ENCODE results near the gene SARS2. TPM values are rescaled to one million over a fixed set of nuclear protein-coding genes. Genes with fewer than 3 reads are reported as not detected.

SARS2 gene
- polyA plus RNA-seq, 2 donors: 27.4 to 43.9 TPM

DNA sequence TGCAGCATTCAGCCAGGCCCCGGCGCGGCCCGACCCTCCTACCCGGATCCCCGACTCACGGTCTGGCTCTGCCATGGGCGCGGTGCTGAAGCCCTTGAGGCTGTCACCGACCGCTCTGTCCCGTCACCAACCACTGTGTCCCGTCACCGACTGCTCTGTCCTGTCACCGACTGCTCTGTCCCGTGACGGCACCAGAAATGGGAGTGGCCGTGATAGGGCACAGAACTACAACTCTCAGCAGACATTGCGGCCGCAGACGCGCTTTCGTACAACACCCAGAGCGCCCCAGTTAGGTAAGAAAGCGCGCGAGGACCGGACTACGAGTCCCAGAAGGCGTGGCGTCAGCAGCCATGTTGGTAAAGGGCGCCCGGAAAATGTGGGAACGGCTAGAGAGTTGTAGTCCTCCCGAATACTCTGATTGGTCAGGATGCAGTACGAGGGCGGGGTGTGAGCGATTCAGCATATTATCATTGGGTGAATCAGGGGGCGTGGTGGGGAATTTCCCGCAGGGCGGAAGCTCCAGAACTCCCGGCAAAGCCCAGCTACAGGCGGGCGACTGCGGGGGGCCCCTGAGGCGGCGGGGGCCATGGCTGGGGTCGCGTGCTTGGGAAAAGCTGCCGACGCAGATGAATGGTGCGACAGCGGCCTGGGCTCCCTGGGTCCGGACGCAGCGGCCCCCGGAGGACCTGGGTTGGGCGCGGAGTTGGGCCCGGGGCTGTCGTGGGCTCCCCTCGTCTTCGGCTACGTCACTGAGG is 30.9 kb downstream of the SARS2 start, which contains the start of the genes NFKBIB and SIRT2:
NFKBIB (plus strand) TSS at position 523 of the 755 bp plus-strand sequence; CDS start at position 587, 64 bp downstream.
SIRT2 (minus strand) TSS at position 172 of the 755 bp plus-strand sequence; CDS start at position 75, 97 bp downstream.
- peak within 1 kb of the TSS; percentile 93 to 96 for H3K27ac ChIP-seq (ENCODE audit: low read depth in 2 of 2, low read length in 1 of 2)
- H3K4me1 ChIP-seq (ENCODE audit: control insufficient read depth in 2 of 2, insufficient read depth in 2 of 2, low read length in 1 of 2): peaks cover 4 to 10% of the 10 kb centered on the region in 2 donors
- H3K9me3 ChIP-seq (ENCODE audit: control insufficient read depth in 2 of 2, insufficient read depth in 1 of 2, low read depth in 1 of 2, low read length in 1 of 2): no peaks in the 10 kb centered on the region
- H3K36me3 ChIP-seq (ENCODE audit: control insufficient read depth in 2 of 2, insufficient read depth in 2 of 2, low read length in 1 of 2): peaks cover 0 to 5% of the 10 kb centered on the region in 2 donors
- H3K27me3 ChIP-seq (ENCODE audit: control insufficient read depth in 1 of 2, insufficient read depth in 2 of 2, low read length in 2 of 2): no peaks in the 10 kb centered on the region
- 0 to 1% methylated on average over 60 to 64 of the region's 64 CpGs for whole genome bisulfite sequencing, 2 donors
- H3K4me3 ChIP-seq (ENCODE audit: low read depth in 1 of 2, low read length in 2 of 2): peak within 1 kb of the TSS; percentile 86 to 95

DNA sequence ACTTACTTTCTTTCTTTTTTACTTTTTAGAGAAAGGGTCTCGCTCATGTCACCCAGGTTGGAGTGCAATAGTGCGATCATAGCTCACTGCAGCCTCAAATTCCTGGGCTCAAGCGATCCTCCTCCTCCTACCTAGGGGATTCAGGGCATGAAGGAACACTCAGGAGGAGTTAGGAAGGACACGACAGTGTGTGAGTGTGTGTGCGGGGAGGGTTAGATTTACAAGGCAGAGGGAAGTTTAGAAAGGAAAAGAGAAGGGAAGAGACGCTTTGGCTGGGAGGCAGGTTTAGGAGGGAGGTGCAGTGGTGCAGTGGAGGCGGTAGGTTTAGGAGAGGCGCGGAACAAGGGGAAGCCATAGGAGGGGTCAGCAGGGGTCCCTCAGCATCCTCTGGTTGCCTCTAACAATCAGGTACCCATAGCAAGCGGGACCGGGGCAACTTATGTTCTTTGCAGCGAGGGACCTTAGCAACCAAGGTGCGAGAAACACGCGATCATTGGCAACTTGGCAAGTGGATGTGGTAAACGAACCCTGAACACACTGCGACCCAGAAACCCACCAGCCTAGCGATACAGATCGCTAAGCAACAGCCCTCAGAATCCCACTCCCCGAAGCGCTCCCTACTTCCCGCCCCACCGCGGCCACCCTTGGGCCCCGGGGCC is 31.6 kb downstream of the SARS2 start:
- Histone ChIP-seq H3K36me3 (ENCODE audit: control insufficient read depth in 2 of 2, insufficient read depth in 2 of 2, low read length in 1 of 2) (peaks cover 0 to 5% of the 10 kb centered on the region in 2 donors), H3K27ac (ENCODE audit: low read depth in 2 of 2, low read length in 1 of 2) (peak overlapping the region; percentile 57 to 96), H3K4me3 (ENCODE audit: low read depth in 1 of 2, low read length in 2 of 2) (peak overlapping the region; percentile 67 to 86), H3K4me1 (ENCODE audit: control insufficient read depth in 2 of 2, insufficient read depth in 2 of 2, low read length in 1 of 2) (peaks cover 4 to 10% of the 10 kb centered on the region in 2 donors), H3K27me3 (ENCODE audit: control insufficient read depth in 1 of 2, insufficient read depth in 2 of 2, low read length in 2 of 2) (no peaks in the 10 kb centered on the region), H3K9me3 (ENCODE audit: control insufficient read depth in 2 of 2, insufficient read depth in 1 of 2, low read depth in 1 of 2, low read length in 1 of 2) (no peaks in the 10 kb centered on the region)
- WGBS, 2 donors: 5% methylated on average over 25 of the region's 25 CpGs

DNA sequence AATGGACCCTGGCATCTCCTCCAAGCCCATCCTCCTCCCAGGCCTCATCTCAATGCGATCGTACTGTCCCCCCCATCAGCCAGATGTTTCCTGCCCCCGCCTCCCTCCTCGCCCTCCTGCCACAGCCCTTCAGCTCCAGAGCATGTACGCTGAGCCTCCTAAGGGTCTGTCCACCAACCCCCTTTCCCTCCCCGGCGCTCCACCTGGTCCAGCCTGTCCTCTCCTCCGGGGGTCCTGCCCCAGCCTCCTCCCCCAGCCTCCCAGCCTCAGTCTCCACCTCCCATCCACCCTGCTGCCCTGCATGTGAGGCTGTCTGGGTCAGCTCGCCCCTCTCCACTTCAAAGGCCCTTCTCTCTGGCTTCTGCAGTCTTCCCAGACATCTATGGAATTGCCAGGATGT is 35.6 kb downstream of the SARS2 start:
- Histone ChIP-seq H3K4me1 (ENCODE audit: control insufficient read depth in 2 of 2, insufficient read depth in 2 of 2, low read length in 1 of 2) (peaks cover 4 to 10% of the 10 kb centered on the region in 2 donors), H3K27ac (ENCODE audit: low read depth in 2 of 2, low read length in 1 of 2) (no peak overlapping the region), H3K27me3 (ENCODE audit: control insufficient read depth in 1 of 2, insufficient read depth in 2 of 2, low read length in 2 of 2) (no peaks in the 10 kb centered on the region), H3K36me3 (ENCODE audit: control insufficient read depth in 2 of 2, insufficient read depth in 2 of 2, low read length in 1 of 2) (peaks cover 0 to 8% of the 10 kb centered on the region in 2 donors), H3K9me3 (ENCODE audit: control insufficient read depth in 2 of 2, insufficient read depth in 1 of 2, low read depth in 1 of 2, low read length in 1 of 2) (no peaks in the 10 kb centered on the region), H3K4me3 (ENCODE audit: low read depth in 1 of 2, low read length in 2 of 2) (no peak overlapping the region)
- 77 to 82% methylated on average over 9 of the region's 9 CpGs for WGBS, 2 donors

DNA sequence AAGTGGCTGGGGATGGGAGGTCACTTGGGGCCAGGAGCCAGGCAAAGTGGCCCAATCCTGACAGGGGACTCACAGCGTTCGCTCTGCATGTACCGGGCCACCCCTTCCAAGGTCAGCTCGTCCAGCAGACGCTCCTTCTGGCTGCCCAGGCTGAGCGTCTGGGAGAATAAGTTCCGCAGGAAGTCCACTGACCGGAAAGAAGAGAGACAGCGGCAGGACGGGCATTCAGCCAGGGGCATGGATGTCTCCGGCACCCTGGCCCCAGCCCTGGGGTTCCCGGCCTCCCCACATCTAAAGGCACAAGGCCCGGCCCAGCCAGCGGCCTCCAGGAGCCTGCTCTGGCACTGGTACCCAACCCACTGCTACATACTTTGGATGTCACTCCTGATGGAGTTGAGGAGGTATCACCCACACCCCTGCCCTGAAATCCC is 37.2 kb downstream of the SARS2 start:
- H3K9me3 ChIP-seq (ENCODE audit: control insufficient read depth in 2 of 2, insufficient read depth in 1 of 2, low read depth in 1 of 2, low read length in 1 of 2): no peaks in the 10 kb centered on the region
- WGBS, 2 donors: 85 to 86% methylated on average over 14 of the region's 14 CpGs
- H3K27me3 ChIP-seq (ENCODE audit: control insufficient read depth in 1 of 2, insufficient read depth in 2 of 2, low read length in 2 of 2): no peaks in the 10 kb centered on the region
- no peak overlapping the region for H3K4me3 ChIP-seq (ENCODE audit: low read depth in 1 of 2, low read length in 2 of 2)
- peaks cover 4 to 5% of the 10 kb centered on the region in 2 donors for H3K4me1 ChIP-seq (ENCODE audit: control insufficient read depth in 2 of 2, insufficient read depth in 2 of 2, low read length in 1 of 2)
- H3K36me3 ChIP-seq (ENCODE audit: control insufficient read depth in 2 of 2, insufficient read depth in 2 of 2, low read length in 1 of 2): peaks cover 11 to 20% of the 10 kb centered on the region in 2 donors
- no peak overlapping the region for H3K27ac ChIP-seq (ENCODE audit: low read depth in 2 of 2, low read length in 1 of 2)

DNA sequence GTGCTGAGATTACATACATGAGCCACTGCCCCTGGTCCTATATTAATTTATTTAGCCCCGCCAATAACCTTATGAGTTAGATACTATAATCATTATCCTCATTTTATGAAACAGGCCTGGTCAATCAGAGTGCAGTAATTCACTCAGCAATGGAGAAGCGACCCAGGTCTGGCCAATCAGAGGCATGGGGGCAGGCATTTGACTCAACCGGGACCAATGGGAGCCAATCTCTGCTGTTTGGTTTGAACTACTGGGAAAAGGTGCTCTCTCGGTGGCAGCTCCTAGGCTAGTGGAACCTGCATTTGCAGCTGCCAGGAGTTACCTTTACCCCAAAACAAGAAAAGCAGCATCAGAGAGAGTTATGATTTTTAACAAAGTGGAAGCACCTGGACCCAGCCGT is 37.7 kb downstream of the SARS2 start:
- Histone ChIP-seq H3K27ac (ENCODE audit: low read depth in 2 of 2, low read length in 1 of 2) (no peak overlapping the region), H3K9me3 (ENCODE audit: control insufficient read depth in 2 of 2, insufficient read depth in 1 of 2, low read depth in 1 of 2, low read length in 1 of 2) (no peaks in the 10 kb centered on the region), H3K27me3 (ENCODE audit: control insufficient read depth in 1 of 2, insufficient read depth in 2 of 2, low read length in 2 of 2) (no peaks in the 10 kb centered on the region), H3K4me1 (ENCODE audit: control insufficient read depth in 2 of 2, insufficient read depth in 2 of 2, low read length in 1 of 2) (peaks cover 0 to under 1% of the 10 kb centered on the region in 2 donors), H3K36me3 (ENCODE audit: control insufficient read depth in 2 of 2, insufficient read depth in 2 of 2, low read length in 1 of 2) (peaks cover 11 to 21% of the 10 kb centered on the region in 2 donors), H3K4me3 (ENCODE audit: low read depth in 1 of 2, low read length in 2 of 2) (no peak overlapping the region)
- 87 to 88% methylated on average over 5 of the region's 5 CpGs for WGBS, 2 donors

DNA sequence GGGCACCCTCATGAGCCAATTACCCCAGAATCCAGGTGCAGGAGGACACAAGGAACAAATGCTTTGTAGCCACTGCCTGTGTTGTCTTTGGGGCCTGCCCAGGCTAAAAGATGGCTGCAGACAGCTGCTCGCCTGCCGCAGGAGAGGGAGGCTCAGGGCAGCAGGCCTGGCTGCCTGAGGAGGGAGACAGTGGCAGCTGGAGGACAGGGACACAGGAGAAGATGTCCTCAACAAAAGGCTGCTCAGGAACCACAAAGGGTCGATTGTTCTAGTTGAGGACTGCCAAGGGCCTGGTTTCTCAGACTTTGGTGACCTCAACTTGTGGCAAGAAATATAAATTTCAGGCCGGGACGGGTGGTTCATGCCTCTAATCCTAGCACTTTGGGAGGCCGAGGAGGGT is 38.8 kb downstream of the SARS2 start:
- Histone ChIP-seq H3K27ac (ENCODE audit: low read depth in 2 of 2, low read length in 1 of 2) (no peak overlapping the region), H3K4me3 (ENCODE audit: low read depth in 1 of 2, low read length in 2 of 2) (no peak overlapping the region), H3K27me3 (ENCODE audit: control insufficient read depth in 1 of 2, insufficient read depth in 2 of 2, low read length in 2 of 2) (no peaks in the 10 kb centered on the region), H3K4me1 (ENCODE audit: control insufficient read depth in 2 of 2, insufficient read depth in 2 of 2, low read length in 1 of 2) (no peaks in the 10 kb centered on the region), H3K36me3 (ENCODE audit: control insufficient read depth in 2 of 2, insufficient read depth in 2 of 2, low read length in 1 of 2) (peaks cover 11 to 21% of the 10 kb centered on the region in 2 donors), H3K9me3 (ENCODE audit: control insufficient read depth in 2 of 2, insufficient read depth in 1 of 2, low read depth in 1 of 2, low read length in 1 of 2) (no peaks in the 10 kb centered on the region)
- 81 to 87% methylated on average over 6 of the region's 6 CpGs for WGBS, 2 donors

DNA sequence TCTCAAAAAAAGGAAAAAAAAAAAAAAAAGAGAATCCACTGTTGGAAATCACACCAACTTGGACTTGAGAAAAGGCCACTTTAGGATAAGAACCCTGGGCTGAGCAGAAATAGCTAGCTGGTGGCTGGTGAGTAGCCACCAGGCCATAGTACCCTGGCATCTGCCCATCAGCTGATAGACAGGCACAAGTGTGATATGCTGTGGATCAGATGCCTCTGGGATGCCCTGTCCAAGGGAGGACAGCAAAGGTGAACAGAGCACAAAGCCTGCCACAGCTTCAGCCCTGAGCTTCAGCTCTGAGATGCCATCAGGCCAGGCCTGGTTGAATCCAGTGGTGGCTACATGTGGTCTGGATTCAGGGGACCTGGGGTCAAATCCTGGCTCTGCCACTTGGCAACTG is 39.9 kb downstream of the SARS2 start:
- H3K36me3 ChIP-seq (ENCODE audit: control insufficient read depth in 2 of 2, insufficient read depth in 2 of 2, low read length in 1 of 2): peaks cover 11 to 19% of the 10 kb centered on the region in 2 donors

DNA sequence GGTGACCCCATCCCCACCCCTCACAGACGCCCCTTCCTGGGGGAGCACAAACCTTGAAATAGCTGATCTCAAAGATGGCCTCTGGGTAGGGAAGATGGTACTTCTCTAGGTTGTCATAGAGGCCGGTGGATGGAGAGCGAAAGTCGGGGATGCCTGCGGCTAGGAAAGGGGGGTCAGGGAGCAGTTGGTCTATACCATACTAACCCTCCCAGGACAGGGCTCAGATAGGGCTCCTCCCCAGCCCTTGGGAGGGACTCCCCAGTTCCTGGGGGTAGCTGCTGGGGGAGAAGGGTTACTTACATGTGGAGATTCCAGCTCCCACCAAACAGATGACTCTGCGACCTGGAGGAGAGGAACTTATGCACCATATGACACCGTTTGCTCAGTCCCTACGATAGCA is 40.8 kb downstream of the SARS2 start:
- Histone ChIP-seq H3K36me3 (ENCODE audit: control insufficient read depth in 2 of 2, insufficient read depth in 2 of 2, low read length in 1 of 2) (peaks cover 11 to 16% of the 10 kb centered on the region in 2 donors), H3K27me3 (ENCODE audit: control insufficient read depth in 1 of 2, insufficient read depth in 2 of 2, low read length in 2 of 2) (no peaks in the 10 kb centered on the region), H3K27ac (ENCODE audit: low read depth in 2 of 2, low read length in 1 of 2) (no peak overlapping the region), H3K4me1 (ENCODE audit: control insufficient read depth in 2 of 2, insufficient read depth in 2 of 2, low read length in 1 of 2) (no peaks in the 10 kb centered on the region), H3K4me3 (ENCODE audit: low read depth in 1 of 2, low read length in 2 of 2) (no peak overlapping the region), H3K9me3 (ENCODE audit: control insufficient read depth in 2 of 2, insufficient read depth in 1 of 2, low read depth in 1 of 2, low read length in 1 of 2) (no peaks in the 10 kb centered on the region)
- WGBS, 2 donors: 84 to 92% methylated on average over 8 of the region's 8 CpGs

More for the DNA sequence above, 39.9 kb downstream of the SARS2 start:
- H3K27me3 ChIP-seq (ENCODE audit: control insufficient read depth in 1 of 2, insufficient read depth in 2 of 2, low read length in 2 of 2): no peaks in the 10 kb centered on the region
- no peak overlapping the region for H3K27ac ChIP-seq (ENCODE audit: low read depth in 2 of 2, low read length in 1 of 2)
- H3K9me3 ChIP-seq (ENCODE audit: control insufficient read depth in 2 of 2, insufficient read depth in 1 of 2, low read depth in 1 of 2, low read length in 1 of 2): no peaks in the 10 kb centered on the region
- H3K4me1 ChIP-seq (ENCODE audit: control insufficient read depth in 2 of 2, insufficient read depth in 2 of 2, low read length in 1 of 2): no peaks in the 10 kb centered on the region
- H3K4me3 ChIP-seq (ENCODE audit: low read depth in 1 of 2, low read length in 2 of 2): no peak overlapping the region

DNA sequence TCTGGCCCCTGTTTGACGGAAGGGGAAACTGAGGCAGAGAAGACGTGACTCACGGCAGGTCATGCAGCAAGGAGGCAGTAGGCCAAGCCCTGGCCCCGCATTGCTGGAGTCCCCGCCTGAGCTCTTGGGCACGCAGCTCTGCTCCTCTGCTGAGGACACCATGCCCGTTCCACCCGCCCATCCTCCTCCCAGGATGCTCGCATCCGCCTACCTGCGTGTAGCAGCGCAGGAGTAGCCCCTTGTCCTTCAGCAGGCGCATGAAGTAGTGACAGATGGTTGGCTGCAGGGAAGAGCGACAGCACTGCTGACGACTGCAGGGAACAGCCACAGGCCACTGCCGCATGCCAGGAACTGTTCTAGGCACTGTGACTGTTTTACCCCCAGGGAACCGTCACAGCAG is 41.7 kb downstream of the SARS2 start:
- H3K9me3 ChIP-seq (ENCODE audit: control insufficient read depth in 2 of 2, insufficient read depth in 1 of 2, low read depth in 1 of 2, low read length in 1 of 2): no peaks in the 10 kb centered on the region
- no peak overlapping the region for H3K27ac ChIP-seq (ENCODE audit: low read depth in 2 of 2, low read length in 1 of 2)
- no peaks in the 10 kb centered on the region for H3K4me1 ChIP-seq (ENCODE audit: control insufficient read depth in 2 of 2, insufficient read depth in 2 of 2, low read length in 1 of 2)
- H3K4me3 ChIP-seq (ENCODE audit: low read depth in 1 of 2, low read length in 2 of 2): no peak overlapping the region
- no peaks in the 10 kb centered on the region for H3K27me3 ChIP-seq (ENCODE audit: control insufficient read depth in 1 of 2, insufficient read depth in 2 of 2, low read length in 2 of 2)
- H3K36me3 ChIP-seq (ENCODE audit: control insufficient read depth in 2 of 2, insufficient read depth in 2 of 2, low read length in 1 of 2): peaks cover 11 to 16% of the 10 kb centered on the region in 2 donors
- WGBS, 2 donors: 92 to 93% methylated on average over 17 of the region's 17 CpGs

Data from esophagus (tissue), 2 donors.